Head of caudate nucleus (tissue), 42 donors: ENCODE measurements around the gene AEBP1.
"Not testable (repeated sequence)": the region's sequence is repeated elsewhere in the genome, so short reads cannot be mapped to it uniquely, and the experiment has no call there.

Source experiments
- DNase-seq, 42 donors: peaks; one replicate each; pipeline versions ENCODE4 v3.0.0 to v3.0.0-alpha.2; 2020 to 2021; ENCODE audit warnings: mixed read lengths in 7 of 42
- intact Hi-C: fragments of 100-400 bp; cut with DNase I; formaldehyde crosslinking; loops from one replicate; pipeline ENCODE4 v1.15.0; 2022

The AEBP1 gene

DNA sequence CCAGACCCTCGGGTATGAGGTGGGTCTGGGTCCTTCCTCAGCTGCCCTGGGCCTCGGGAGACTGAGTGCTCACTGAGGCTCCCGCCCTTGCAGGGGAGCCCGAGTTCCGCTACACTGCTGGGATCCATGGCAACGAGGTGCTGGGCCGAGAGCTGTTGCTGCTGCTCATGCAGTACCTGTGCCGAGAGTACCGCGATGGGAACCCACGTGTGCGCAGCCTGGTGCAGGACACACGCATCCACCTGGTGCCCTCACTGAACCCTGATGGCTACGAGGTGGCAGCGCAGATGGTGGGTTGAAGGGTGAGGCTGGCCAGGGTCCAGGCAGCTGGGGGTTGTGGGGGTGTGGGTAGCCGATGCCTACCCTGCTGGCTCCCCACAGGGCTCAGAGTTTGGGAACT lies 7.6 kb downstream of the AEBP1 start:
- peak in 37 of 42 donors; percentile 20 to 85 (median 56) for DNase-seq
- intact Hi-C loops = no loop called here

DNA sequence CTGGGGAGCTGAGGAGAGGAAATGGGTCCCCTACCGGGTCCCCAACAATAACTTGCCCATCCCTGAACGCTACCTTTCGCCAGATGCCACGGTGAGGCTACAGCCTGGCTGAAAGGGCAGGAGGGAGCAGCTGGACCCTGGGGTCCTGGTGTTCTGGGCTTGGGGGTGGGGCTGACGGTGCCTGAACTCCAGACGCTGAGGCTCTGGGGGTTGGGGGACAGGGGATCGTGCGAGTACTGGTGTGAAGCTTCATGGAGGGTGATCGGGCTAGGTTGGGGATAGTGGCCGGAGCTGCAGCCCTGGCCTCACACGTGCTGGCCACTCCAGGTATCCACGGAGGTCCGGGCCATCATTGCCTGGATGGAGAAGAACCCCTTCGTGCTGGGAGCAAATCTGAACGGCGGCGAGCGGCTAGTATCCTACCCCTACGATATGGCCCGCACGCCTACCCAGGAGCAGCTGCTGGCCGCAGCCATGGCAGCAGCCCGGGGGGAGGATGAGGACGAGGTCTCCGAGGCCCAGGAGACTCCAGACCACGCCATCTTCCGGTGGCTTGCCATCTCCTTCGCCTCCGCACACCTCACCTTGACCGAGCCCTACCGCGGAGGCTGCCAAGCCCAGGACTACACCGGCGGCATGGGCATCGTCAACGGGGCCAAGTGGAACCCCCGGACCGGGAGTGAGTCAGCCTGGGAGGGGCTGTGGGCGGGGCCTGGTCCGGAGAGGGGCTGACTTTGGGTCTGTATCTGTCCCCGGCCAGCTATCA lies 8.3 kb downstream of the AEBP1 start:
- no peak for DNase-seq
- intact Hi-C loops = no loop called here

DNA sequence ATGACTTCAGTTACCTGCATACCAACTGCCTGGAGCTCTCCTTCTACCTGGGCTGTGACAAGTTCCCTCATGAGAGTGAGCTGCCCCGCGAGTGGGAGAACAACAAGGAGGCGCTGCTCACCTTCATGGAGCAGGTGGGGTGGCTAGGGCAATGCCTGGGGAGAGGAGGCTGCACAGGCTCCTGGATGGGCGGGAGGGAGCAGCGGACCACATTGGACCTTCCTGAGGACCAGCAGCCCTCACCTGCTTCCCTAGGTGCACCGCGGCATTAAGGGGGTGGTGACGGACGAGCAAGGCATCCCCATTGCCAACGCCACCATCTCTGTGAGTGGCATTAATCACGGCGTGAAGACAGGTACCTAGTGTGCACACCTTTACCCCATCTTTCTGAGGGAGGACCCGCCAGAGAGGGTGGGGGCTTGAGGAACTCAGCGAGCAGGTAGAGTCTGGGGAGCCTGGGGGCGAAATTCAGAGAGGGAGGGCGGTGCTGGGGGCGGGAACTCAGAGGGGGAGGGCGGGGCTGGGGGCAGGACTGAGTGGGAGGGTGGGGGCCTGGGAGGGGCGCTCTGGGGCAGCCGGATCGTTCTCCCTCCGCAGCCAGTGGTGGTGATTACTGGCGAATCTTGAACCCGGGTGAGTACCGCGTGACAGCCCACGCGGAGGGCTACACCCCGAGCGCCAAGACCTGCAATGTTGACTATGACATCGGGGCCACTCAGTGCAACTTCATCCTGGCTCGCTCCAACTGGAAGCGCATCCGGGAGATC lies 9.0 kb downstream of the AEBP1 start:
- DNase-seq = no peak
- intact Hi-C loops = no loop called here

DNA sequence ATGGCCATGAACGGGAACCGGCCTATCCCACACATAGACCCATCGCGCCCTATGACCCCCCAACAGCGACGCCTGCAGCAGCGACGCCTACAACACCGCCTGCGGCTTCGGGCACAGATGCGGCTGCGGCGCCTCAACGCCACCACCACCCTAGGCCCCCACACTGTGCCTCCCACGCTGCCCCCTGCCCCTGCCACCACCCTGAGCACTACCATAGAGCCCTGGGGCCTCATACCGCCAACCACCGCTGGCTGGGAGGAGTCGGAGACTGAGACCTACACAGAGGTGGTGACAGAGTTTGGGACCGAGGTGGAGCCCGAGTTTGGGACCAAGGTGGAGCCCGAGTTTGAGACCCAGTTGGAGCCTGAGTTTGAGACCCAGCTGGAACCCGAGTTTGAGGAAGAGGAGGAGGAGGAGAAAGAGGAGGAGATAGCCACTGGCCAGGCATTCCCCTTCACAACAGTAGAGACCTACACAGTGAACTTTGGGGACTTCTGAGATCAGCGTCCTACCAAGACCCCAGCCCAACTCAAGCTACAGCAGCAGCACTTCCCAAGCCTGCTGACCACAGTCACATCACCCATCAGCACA lies 9.7 kb downstream of the AEBP1 start:
- intact Hi-C loops = no loop called here
- DNase-seq = no peak

DNA sequence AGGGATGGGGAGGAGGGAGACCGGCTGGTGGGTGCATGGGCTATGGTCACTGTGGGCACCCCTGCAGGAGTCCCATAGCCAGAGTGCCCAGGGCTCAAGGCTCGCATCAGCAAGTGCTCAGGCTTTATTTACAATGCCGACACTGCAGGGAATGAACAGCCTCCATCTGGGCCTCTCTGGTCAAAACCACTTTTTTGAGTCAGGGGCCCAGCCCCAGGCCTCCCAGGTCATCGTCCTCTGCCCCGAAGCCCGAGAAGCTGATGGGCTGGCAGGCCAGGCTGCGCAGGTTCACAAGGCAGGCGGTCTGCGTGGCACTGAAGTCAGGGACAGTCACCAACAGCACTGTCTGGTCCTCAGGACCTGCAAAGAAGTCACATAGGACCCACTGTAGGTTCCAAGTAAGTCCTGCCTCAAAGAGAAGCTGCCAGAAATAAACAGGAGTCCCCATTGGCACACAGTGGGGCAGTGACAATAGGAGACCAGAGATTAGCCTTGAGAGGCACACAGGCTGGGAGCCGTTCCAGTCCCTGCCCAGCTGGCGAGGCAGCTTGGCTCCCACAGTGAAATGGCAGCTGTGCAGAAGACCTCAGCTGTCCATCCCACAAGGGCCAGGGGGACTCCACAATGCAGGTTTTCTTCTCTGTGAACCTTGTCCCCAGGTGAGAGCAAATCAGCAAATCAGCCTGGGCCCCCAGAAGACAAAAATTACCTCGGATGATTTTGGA lies 10.6 kb downstream of the AEBP1 start:
- intact Hi-C loops = loop anchor here (5.0 kb wide), 1 partner anchor 32 kb away; the partner anchor contains the start of gene POLM
- peak; percentile 67 to 93 (median 86) for DNase-seq

DNA sequence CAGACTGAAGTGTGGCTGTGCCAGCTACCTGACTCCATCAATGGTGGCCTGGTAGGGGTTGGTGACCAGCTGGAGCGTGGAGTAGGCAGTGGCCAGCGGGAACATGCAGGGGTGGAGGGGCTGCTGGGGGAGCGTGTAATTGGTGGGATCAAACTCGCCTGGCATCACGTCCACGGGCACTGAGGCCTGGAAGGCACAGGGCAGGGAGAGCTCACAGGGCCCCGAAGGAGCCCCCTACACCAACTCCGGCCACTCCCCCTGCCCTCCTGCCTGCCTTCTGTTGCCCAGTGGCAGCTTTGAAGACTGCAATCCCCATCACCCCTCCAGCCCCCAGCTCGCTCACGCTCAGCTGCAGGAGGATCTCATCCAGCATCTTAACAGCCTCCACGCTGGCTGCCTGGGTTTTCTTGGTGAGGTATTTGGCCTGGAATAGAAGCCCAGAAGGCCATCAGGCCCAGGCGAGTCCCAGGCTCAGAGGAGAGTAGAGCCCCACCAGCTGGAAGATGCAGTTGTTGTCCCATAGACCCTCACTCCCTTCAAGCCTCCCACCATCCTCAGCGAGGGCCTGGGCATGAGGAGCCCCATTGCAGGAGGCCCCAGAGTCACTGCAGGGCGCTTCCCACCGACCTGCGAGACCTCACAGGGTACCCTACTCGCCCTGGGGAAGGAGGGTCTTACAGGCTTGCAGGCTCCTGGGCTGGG lies 12.1 kb downstream of the AEBP1 start:
- intact Hi-C loops = loop anchor here (5.0 kb wide), 1 partner anchor 34 kb away; the partner anchor contains the start of gene POLM
- DNase-seq = no peak

DNA sequence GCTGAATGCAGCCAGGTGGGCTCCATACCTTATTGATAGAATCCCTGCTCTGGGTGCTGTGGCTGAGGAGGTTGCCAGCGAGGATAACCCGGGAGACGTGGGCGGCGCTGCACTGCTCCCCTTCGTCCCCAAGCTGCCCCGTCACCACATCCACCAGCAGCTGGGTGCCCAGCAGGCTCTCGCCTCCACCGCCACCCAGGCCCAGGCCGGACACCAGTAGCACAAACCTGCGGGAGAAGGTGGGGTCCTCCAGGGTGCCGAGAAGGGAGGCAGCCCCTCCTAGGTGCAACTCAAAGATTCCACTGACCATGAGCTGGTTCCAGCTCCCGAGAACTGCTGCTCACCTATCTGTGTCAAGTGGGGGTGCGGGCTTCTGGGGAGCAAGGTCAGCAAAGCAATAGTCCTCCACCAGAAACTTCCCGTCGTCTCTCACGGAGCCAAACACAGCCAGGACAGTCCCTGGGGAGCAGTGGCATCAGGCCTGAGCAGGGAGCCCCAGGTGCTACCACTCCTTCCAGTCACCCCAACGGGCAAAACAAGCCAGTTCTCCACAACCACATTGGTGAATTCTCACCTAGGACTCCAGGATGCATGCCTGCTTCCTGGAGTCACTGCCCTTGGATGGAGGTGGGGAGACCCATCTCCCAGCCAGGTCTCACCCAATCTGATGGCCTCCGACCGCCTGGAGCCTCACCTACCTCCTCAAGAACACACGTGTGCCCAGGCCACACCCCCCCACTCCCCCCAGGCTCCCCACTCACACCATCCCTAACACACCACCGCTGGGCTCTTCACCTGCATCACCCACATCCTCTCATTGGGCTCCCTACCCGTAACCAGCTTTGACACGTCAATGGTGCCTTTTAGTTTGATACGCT lies 12.9 kb downstream of the AEBP1 start:
- no peak for DNase-seq
- intact Hi-C loops = loop anchor here (5.0 kb wide), 1 partner anchor 35 kb away; the partner anchor contains the start of gene POLM

DNA sequence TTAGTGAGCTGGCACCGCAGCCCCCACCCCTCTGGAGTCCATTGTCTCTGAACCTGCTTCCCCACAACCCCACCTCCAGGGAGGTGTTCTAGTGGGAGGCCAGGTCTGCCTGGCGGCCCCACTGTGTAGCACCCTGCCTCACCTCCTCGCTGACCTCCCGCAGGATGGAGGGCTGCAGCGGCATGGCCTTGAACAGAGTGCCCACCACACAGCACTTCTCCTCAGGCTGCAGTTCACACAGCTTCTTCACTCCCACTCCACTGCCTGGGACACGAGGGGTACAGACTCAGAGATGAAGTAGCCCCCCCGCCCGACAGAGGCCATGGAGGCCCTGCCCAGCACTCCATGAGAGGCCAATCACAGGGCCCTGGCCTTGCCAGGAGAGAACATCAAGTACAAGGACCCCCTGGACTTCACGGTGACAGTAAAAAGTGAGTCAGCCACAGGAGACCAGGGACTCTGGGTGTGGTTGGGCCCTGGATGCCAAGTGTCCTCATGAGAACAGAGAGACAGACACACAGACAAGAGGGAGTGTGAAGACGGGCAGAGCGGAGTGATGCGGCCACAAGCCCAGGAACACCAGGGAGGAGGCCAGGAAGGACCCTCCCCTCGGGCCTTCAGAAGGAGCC lies 13.8 kb downstream of the AEBP1 start:
- DNase-seq = no peak
- intact Hi-C loops = loop anchor here (5.0 kb wide), 1 partner anchor 36 kb away; the partner anchor contains the start of gene POLM

DNA sequence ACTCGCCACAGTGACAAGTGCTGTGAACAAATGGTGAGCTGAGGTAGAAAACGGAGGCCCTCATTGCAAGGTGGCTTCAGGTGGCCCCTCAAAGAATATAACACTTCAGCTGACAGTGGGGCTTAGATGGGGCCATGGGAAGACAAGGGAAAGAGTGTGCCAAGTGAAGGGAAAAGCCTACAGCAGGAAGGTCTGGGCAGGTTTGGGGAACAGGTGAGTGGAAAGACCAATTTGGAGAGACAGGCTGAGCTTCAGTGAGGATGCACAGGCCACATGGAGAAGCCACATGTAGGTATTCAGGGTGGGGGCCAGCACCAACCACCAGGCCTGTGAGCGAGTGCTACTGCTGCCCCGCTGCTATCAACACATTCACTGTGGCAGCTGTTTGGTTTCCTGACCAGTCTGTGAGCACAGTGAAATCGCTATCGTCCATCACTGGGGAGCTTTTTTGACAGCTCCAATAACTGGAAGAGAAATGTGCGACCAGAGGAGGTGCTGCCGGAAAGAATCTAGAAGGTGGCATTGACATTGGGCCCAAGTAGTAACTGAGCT lies 15.8 kb downstream of the AEBP1 start:
- DNase-seq = no peak
- intact Hi-C loops = loop anchor here (5.0 to 10.0 kb wide), 2 partner anchors 38 to 75 kb away; partner anchors contain the start of genes DBNL and POLM

DNA sequence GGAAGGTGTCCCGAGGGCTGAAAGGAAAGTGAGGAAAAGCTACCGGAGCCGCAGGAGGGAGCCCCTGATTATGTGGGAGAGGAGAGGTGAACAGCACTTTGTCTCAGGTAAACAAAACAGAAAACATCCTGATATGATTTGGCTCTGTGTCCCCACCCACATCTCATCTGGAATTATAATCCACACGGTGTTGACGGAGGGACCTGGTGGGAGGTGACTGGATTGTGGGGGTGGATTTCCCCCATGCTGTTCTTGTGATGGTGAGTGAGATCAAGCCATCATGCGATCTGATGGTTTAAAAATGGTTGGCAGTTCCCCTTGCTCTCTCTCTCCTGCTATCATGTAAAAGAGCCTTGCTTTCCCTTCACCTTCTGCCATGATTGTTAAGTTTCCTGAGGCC lies 16.2 kb downstream of the AEBP1 start:
- DNase-seq = no peak
- intact Hi-C loops = loop anchor here (10.0 kb wide), 1 partner anchor 76 kb away; the partner anchor contains the start of gene DBNL

DNA sequence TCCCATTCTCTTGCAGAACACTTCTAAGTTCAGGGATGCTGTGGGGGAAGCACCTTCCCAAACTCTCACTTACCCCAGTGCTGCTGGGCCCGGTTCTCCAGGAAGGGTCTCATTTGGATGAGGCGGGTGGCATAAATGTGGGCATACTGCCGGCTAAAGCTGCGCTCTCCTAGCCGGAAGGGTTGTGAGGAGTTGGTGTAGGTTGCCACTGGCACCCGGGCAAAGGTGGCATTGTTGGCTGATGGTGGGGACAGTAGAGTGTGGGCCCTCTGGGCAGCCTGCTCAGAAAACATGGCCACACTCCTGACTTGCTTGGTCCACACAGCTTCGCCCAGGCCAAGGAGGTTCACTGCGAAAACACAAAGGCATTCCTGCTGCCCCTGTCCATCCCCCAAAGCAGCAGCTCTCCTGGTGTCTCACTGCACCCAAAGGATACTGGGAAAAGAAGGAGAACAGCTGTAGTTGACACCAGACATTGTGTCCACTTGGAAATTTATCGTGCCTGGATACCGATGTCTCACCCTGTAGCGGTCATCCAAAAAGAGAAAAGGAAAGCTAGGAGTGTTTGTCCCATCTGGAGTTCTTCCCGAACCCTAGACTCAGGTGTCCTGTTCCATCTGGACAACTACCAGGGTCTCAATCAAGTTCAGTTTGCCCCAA lies 17.7 kb downstream of the AEBP1 start:
- no peak for DNase-seq
- intact Hi-C loops = loop anchor here (10.0 kb wide), 1 partner anchor 77 kb away; the partner anchor contains the start of gene DBNL

DNA sequence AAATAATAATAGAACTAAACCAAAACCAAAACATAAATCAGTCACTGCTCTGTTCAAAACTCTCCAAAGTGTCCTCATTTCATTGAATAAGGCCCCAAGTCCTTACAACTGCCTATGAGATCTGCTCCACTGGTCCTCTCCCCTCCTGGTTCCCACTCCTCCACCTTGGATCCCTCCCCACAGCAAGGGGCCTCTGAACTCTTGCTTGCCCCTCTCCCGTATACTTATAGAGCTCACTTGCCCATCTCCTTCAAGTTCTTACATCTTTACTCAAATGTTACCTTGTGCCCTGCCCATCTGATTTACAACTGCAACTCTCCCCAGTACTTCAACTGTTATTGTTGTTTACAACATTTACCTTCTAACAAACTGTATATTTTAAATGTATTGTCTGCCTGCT lies 18.4 kb downstream of the AEBP1 start:
- no peak for DNase-seq
- intact Hi-C loops = loop anchor here (10.0 kb wide), 1 partner anchor 78 kb away; the partner anchor contains the start of gene DBNL

DNA sequence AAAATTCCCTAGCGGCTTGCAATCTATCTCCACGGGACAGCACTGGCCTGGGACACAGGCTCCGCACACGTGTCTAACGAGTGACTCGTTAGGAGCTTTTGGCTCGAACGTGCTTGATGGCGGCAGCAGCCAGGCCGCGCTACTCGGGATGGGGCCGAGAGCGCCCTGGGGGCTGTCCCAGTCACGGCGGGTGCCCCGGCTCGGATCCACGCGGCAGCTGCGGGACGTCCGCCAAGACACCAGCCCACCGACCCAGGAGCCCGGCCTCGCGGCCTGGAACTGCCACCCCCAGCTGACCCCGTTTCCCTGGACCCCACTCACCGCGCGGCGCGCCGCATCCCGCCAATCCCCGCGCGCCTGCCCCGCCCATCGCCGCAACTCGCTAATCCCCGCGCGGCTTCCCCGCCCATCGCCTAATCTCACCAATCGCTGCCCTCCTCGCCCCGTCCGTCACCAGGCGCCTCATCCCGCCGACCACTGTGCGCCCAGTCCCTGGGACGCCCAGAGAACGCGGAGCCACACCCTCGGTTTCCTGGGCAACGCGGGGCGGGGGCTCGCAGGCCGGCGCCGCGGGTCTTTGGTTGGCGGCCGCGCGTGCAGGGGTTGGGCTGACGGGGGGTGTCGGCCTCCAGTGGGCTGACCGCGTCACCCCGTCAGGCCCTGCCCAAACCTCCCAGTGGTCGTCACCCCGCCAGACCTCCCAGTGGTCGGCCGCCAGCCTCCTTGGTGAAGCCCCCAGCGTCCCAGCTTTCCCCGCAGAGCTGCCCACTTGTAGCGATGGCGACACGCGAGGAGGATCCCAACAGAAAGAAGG lies 19.3 kb downstream of the AEBP1 start, which contains the start of gene POLD2:
Gene POLD2, minus strand, starts transcription at position 359 of the 814 bp plus-strand sequence. CDS start 1,495 bp downstream, outside the sequence.
- intact Hi-C loops = loop anchor here (10.0 kb wide), 1 partner anchor 79 kb away; the partner anchor contains the start of gene DBNL
- DNase-seq = peak; percentile 95 to 99 (median 99)

DNA sequence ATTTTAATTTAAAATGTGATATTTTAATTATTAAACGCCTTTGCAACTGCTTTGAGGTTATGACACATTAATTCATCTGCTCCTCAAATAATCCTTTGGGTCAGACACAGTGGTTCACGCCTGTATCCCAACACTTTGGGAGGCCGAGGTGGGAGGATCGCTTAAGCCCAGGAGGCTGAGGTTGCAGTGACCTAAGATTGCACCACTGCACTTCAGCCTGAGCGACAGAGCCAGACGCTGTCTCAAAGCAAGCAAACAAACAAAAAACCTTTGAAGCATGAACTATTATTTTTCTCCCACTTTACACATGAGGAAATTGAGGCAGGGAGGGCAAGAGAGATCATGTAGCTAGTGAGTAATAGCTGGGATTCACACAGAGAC lies 20.7 kb downstream of the AEBP1 start:
- intact Hi-C loops = loop anchor here (10.0 kb wide), 1 partner anchor 80 kb away; the partner anchor contains the start of gene DBNL
- no peak for DNase-seq

DNA sequence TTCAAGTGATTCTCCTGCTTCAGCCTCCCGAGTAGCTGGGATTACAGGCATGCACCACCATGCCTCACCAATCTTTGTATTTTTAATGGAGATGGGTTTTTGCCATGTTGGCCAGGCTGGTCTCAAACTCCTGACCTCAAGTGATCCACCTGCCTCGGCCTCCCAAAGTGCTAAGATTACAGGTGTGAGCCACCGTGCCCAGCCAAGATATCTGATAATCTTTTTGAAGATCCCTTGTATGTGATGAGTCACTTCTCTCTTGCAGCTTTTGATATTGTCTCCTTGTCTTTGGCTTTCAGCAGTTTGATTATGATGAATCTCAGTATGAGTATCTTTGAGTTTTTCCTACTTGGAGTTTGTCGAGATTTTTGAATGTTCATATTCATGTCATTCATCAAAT lies 22.4 kb downstream of the AEBP1 start:
- intact Hi-C loops = loop anchor here (10.0 kb wide), 1 partner anchor 82 kb away; the partner anchor contains the start of gene DBNL
- DNase-seq = not testable (repeated sequence)
